ENCODE measurements around the gene GPRC5D.
A peak's percentile ranks its signal among the peaks of the same experiment; 100 is the strongest.

The GPRC5D gene

GRCh38 chr12:12979126-12979525 is 27.2 kb upstream of the GPRC5D start:
- no peak for DNase-seq

GRCh38 chr12:12977231-12977630 is 25.3 kb upstream of the GPRC5D start:
- no peak for DNase-seq

GRCh38 chr12:12976366-12976765 is 24.4 kb upstream of the GPRC5D start:
- DNase-seq = peak; percentile 68

GRCh38 chr12:12975322-12976077 is 23.5 kb upstream of the GPRC5D start:
- peak; percentile 50 for DNase-seq

- DNase-seq = no peak
These were observed 22.2 kb upstream of the GPRC5D start for GRCh38 chr12:12974211-12974610.

- no peak for DNase-seq
These were observed 21.0 kb upstream of the GPRC5D start for GRCh38 chr12:12973019-12973418.

GRCh38 chr12:12965836-12966235 is 13.9 kb upstream of the GPRC5D start:
- DNase-seq = no peak

GRCh38 chr12:12964255-12964654 is 12.3 kb upstream of the GPRC5D start:
- peak; percentile 29 for DNase-seq

GRCh38 chr12:12960639-12961209 is 8.8 kb upstream of the GPRC5D start:
- DNase-seq = no peak

- DNase-seq = no peak
These were observed 6.9 kb upstream of the GPRC5D start for GRCh38 chr12:12958886-12959285.

- no peak for DNase-seq
These were observed 3.1 kb upstream of the GPRC5D start for GRCh38 chr12:12954878-12955625.

- no peak for DNase-seq
These were observed 2.4 kb upstream of the GPRC5D start for GRCh38 chr12:12954356-12954755.

GRCh38 chr12:12951504-12951903 is 466 bp downstream of the GPRC5D start:
- no peak for DNase-seq

GRCh38 chr12:12947902-12948301 is 4.1 kb downstream of the GPRC5D start:
- DNase-seq = no peak

GRCh38 chr12:12946686-12947355 is 5.1 kb downstream of the GPRC5D start:
- no peak for DNase-seq

GRCh38 chr12:12945591-12945990 is 6.4 kb downstream of the GPRC5D start:
- no peak for DNase-seq

GRCh38 chr12:12943586-12944260 is 8.2 kb downstream of the GPRC5D start:
- no peak for DNase-seq

- DNase-seq = no peak
These were observed 10.3 kb downstream of the GPRC5D start for GRCh38 chr12:12941450-12942350.

GRCh38 chr12:12939888-12940287 is 12.1 kb downstream of the GPRC5D start:
- DNase-seq = no peak

GRCh38 chr12:12938541-12938940 is 13.4 kb downstream of the GPRC5D start:
- no peak for DNase-seq

GRCh38 chr12:12936983-12937491 is 14.9 kb downstream of the GPRC5D start:
- no peak for DNase-seq

- DNase-seq = no peak
These were observed 17.4 kb downstream of the GPRC5D start for GRCh38 chr12:12934556-12934955.
